HCT116 (cell line): ENCODE measurements around the gene HUS1B. TPM values are rescaled to one million over a fixed set of nuclear protein-coding genes. Genes with fewer than 3 reads are reported as not detected.

Source experiments
- ATAC-seq: fragments of 200-7000 bp; cut with Tn5 transposase; 2 replicates; pipeline ENCODE4 v1.9.1; 2020; ENCODE audit warnings: mild to moderate bottlenecking, moderate library complexity
- BruUV-seq: library from RNA; stranded (reverse); fragments of 400-500 nt; replicated peaks from 2 replicates; lab custom pipeline; 2021; lab: Mats Ljungman, UMichigan
- CTCF ChIA-PET: fragments of 300-600 bp; sonication (Branson Sonifier 250); formaldehyde crosslinking; loops from one replicate; lab custom pipeline; 2021; ENCODE audit warnings: antibody characterized with exemption; lab: Charles Lee
- POLR2A ChIA-PET: fragments of 300-600, 350-600 bp; sonication (Branson Sonifier 250); formaldehyde crosslinking; loops from one replicate; lab custom pipeline; 2021; ENCODE audit warnings: antibody characterized with exemption; lab: Charles Lee
- RAD21 ChIA-PET, 2 experiments: fragments of 300-600 bp; sonication (Branson Sonifier 250); formaldehyde crosslinking; loops; one replicate each; lab custom pipeline; 2023; ENCODE audit warnings: low total read pairs in 2 of 2; ENCODE audit not compliant: uncharacterized antibody in 2 of 2, unreplicated experiment in 2 of 2, low non-redundant PET in 1 of 2; lab: Charles Lee
- DNase-seq: peaks from one replicate; pipeline ENCODE4 v3.0.0-alpha.2; 2010; ENCODE audit warnings: low read depth, low spot score
- H2AFZ ChIP-seq: fragments of 200-600 bp; shearing (Covaris generic), sonication (generic); 2 replicates; pipeline ENCODE4 v1.6.1; 2017; ENCODE audit warnings: low read depth, mixed run types, mixed read lengths, antibody characterized with exemption, low read length; ENCODE audit not compliant: poor library complexity, severe bottlenecking
- H3K27ac ChIP-seq: 2 replicates; pipeline ENCODE4 v1.5.1; 2012; ENCODE audit warnings: low read depth, low read length
- H3K27me3 ChIP-seq: fragments of 200-600 bp; sonication (generic); 2 replicates; pipeline ENCODE4 v1.6.1; 2016; ENCODE audit warnings: mixed run types, low read length, mixed read lengths; ENCODE audit not compliant: insufficient read depth
- H3K36me3 ChIP-seq, 2 experiments: fragments of 200-500 bp in 1 of 2; fragments of 200-600 bp in 1 of 2; sonication (Bioruptor generic) in 1 of 2; sonication (generic) in 1 of 2; 2 replicates each; pipeline versions ENCODE4 v1.5.1 to v1.6.1; 2014 to 2016; ENCODE audit warnings: low read length in 2 of 2, inconsistent platforms in 1 of 2, mixed read lengths in 1 of 2, mixed run types in 1 of 2; ENCODE audit not compliant: insufficient read depth in 2 of 2, control insufficient read depth in 1 of 2
- H3K4me1 ChIP-seq, 2 experiments: fragments of 200-600 bp in 1 of 2; sonication (generic) in 1 of 2; 2 replicates each; pipeline versions ENCODE4 v1.5.1 to v1.6.1; 2012 to 2017; ENCODE audit warnings: low read length in 2 of 2, inconsistent platforms in 1 of 2, mild to moderate bottlenecking in 1 of 2, mixed read lengths in 1 of 2, mixed run types in 1 of 2, moderate library complexity in 1 of 2; ENCODE audit not compliant: insufficient read depth in 2 of 2, control insufficient read depth in 1 of 2
- H3K4me2 ChIP-seq: fragments of 200-600 bp; sonication (generic); 2 replicates; pipeline ENCODE4 v1.6.1; 2017; ENCODE audit warnings: mixed run types, low read length, mixed read lengths
- H3K4me3 ChIP-seq, 2 experiments: fragments of 200-600 bp in 1 of 2; sonication (generic) in 1 of 2; replicated peaks in 1 of 2; 2 replicates each; pipeline ENCODE4 v1.5.1; 2011 to 2016; ENCODE audit warnings: low read length in 2 of 2, control low read depth in 1 of 2, low read depth in 1 of 2, mild to moderate bottlenecking in 1 of 2, mixed read lengths in 1 of 2, mixed run types in 1 of 2
- H3K79me2 ChIP-seq: fragments of 200-600 bp; sonication (generic); 2 replicates; pipeline ENCODE4 v1.6.1; 2017; ENCODE audit warnings: mild to moderate bottlenecking, mixed run types, low read length, moderate library complexity, mixed read lengths; ENCODE audit not compliant: insufficient read depth
- H3K9ac ChIP-seq: fragments of 200-600 bp; sonication (generic); 2 replicates; pipeline ENCODE4 v1.6.1; 2016; ENCODE audit warnings: low read length, mixed read lengths
- H3K9me2 ChIP-seq: fragments of 200-600 bp; sonication (generic), shearing (Covaris generic); 2 replicates; pipeline ENCODE4 v1.6.1; 2017; ENCODE audit warnings: mixed run types, mild to moderate bottlenecking, moderate library complexity; ENCODE audit not compliant: insufficient read depth
- H3K9me3 ChIP-seq, 2 experiments: fragments of 200-500 bp in 1 of 2; fragments of 200-600 bp in 1 of 2; sonication (Bioruptor generic) in 1 of 2; sonication (generic) in 1 of 2; 2 replicates each; pipeline ENCODE4 v1.6.1; 2014 to 2017; ENCODE audit warnings: low read length in 2 of 2, mixed read lengths in 2 of 2, inconsistent platforms in 1 of 2, low read depth in 1 of 2, mild to moderate bottlenecking in 1 of 2, mixed run types in 1 of 2, moderate library complexity in 1 of 2; ENCODE audit not compliant: control insufficient read depth in 1 of 2, insufficient read depth in 1 of 2
- H4K20me1 ChIP-seq: fragments of 200-600 bp; sonication (generic), shearing (Covaris generic); 2 replicates; pipeline ENCODE4 v1.6.1; 2017; ENCODE audit warnings: mixed run types, mild to moderate bottlenecking, moderate library complexity; ENCODE audit not compliant: insufficient read depth
- CBX3 ChIP-seq: IDR thresholded peaks from 2 replicates; pipeline ENCODE4 v1.6.1; 2012; ENCODE audit warnings: low read depth
- EGR1 ChIP-seq: IDR thresholded peaks from 2 replicates; pipeline ENCODE4 v1.6.1; 2012; ENCODE audit warnings: low read depth
- EZH2phosphoT487 ChIP-seq: fragments of 200-600 bp; IDR thresholded peaks from 2 replicates; pipeline ENCODE4 v1.6.1; 2018; ENCODE audit warnings: antibody characterized with exemption, borderline replicate concordance
- JUND ChIP-seq: IDR thresholded peaks from 2 replicates; pipeline ENCODE4 v1.6.1; 2012
- POLR2A ChIP-seq: IDR thresholded peaks from 2 replicates; pipeline ENCODE4 v1.7.0; 2011; ENCODE audit warnings: borderline replicate concordance; ENCODE audit not compliant: insufficient read depth, insufficient read length; ENCODE audit errors: extremely low read depth
- SIN3A ChIP-seq: IDR thresholded peaks from 2 replicates; pipeline ENCODE4 v1.6.1; 2012; ENCODE audit warnings: low read depth
- SP1 ChIP-seq: IDR thresholded peaks from 2 replicates; pipeline ENCODE4 v1.6.1; 2012; ENCODE audit warnings: low read depth
- ZBTB33 ChIP-seq: IDR thresholded peaks from 2 replicates; pipeline ENCODE4 v1.6.1; 2011; ENCODE audit warnings: mild to moderate bottlenecking, low read length, moderate library complexity; ENCODE audit not compliant: insufficient replicate concordance; ENCODE audit errors: extremely low read depth
- intact Hi-C: fragments of 100-400 bp; cut with micrococcal nuclease; formaldehyde crosslinking; loops from 2 replicates; pipeline ENCODE4 v1.10.0; 2022
- total RNA-seq: library from RNA; stranded (reverse); gene quantifications from one replicate; pipeline ENCODE4 v1.2.1, GENCODE V29; 2021; ENCODE audit not compliant: unreplicated experiment
- TF ChIP-seq, protein P1 (sequence below), 3 experiments: fragments of 200-600 bp in 1 of 3; sonication (generic) in 1 of 3; IDR thresholded peaks in 2 of 3; conservative IDR thresholded peaks in 1 of 3; 2 replicates each; pipeline ENCODE4 v1.5.1; 2012 to 2017; ENCODE audit warnings: low read depth in 2 of 3, low read length in 2 of 3, antibody characterized with exemption in 1 of 3, borderline replicate concordance in 1 of 3, control low read depth in 1 of 3, mild to moderate bottlenecking in 1 of 3, mixed read lengths in 1 of 3, mixed run types in 1 of 3, moderate library complexity in 1 of 3; ENCODE audit not compliant: insufficient read depth in 1 of 3
- TF ChIP-seq, protein P2 (sequence below): IDR thresholded peaks from 2 replicates; pipeline ENCODE4 v1.6.1; 2012
- TF ChIP-seq, protein P3 (sequence below): IDR thresholded peaks from 2 replicates; pipeline ENCODE4 v1.6.1; 2012

Gene HUS1B
- total RNA-seq, 1 experiment from 2014 or later, result 0.76 TPM

GRCh38 chr6:680666-681340 is 23.9 kb upstream of the HUS1B start:
- DNase-seq (no peak), ATAC-seq (no peak)
- no TSS peak for BruUV-seq
- Histone ChIP-seq H3K9ac (no peak overlapping the region), H4K20me1 (no peaks in the 10 kb centered on the region), H3K4me3 (no peak overlapping the region), H3K4me2 (no peak overlapping the region), H3K79me2 (peaks cover 78% of the 10 kb centered on the region), H3K9me2 (no peaks in the 10 kb centered on the region), H3K27ac (no peak overlapping the region), H3K36me3 (no peaks in the 10 kb centered on the region)
- POLR2A ChIA-PET, result no interaction called here
- TF ChIP-seq, protein P1, sequence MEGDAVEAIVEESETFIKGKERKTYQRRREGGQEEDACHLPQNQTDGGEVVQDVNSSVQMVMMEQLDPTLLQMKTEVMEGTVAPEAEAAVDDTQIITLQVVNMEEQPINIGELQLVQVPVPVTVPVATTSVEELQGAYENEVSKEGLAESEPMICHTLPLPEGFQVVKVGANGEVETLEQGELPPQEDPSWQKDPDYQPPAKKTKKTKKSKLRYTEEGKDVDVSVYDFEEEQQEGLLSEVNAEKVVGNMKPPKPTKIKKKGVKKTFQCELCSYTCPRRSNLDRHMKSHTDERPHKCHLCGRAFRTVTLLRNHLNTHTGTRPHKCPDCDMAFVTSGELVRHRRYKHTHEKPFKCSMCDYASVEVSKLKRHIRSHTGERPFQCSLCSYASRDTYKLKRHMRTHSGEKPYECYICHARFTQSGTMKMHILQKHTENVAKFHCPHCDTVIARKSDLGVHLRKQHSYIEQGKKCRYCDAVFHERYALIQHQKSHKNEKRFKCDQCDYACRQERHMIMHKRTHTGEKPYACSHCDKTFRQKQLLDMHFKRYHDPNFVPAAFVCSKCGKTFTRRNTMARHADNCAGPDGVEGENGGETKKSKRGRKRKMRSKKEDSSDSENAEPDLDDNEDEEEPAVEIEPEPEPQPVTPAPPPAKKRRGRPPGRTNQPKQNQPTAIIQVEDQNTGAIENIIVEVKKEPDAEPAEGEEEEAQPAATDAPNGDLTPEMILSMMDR (IDR thresholded peaks at IDR 0.05 in 2 of 3, conservative IDR thresholded peaks at IDR 0.05 in 1 of 3; ENCODE audit: borderline replicate concordance in 1 of 3, insufficient read depth in 1 of 3, low read depth in 2 of 3, low read length in 2 of 3), result no peak
- TF ChIP-seq, protein P2, sequence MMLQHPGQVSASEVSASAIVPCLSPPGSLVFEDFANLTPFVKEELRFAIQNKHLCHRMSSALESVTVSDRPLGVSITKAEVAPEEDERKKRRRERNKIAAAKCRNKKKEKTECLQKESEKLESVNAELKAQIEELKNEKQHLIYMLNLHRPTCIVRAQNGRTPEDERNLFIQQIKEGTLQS, result no peak
- TF ChIP-seq ZBTB33 (no peak), JUND (no peak), EZH2phosphoT487 (no peak), EGR1 (no peak), CBX3 (no peak), SIN3A (no peak), POLR2A (no peak), SP1 (no peak)
- TF ChIP-seq, protein P3, sequence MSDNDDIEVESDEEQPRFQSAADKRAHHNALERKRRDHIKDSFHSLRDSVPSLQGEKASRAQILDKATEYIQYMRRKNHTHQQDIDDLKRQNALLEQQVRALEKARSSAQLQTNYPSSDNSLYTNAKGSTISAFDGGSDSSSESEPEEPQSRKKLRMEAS, result no peak
- TF ChIP-seq, all 23 proteins: peak for 0
- intact Hi-C loops, result no loop called here
- Histone ChIP-seq H3K27me3 (no peaks in the 10 kb centered on the region), H3K4me1 (peaks cover 0 to 8% of the 10 kb centered on the region in 2 experiments; a peak in 2 of 4 replicates), H2AFZ (no peak overlapping the region), H3K9me3 (no peaks in the 10 kb centered on the region)
- ChIA-PET CTCF (no interaction called here), RAD21 (no interaction called here)
